ENCODE data around the gene SPTBN1. TPM values are rescaled to one million over a fixed set of nuclear protein-coding genes. Genes with fewer than 3 reads are reported as not detected.

Gene SPTBN1
- total and polyA plus RNA-seq, 2 of the 13 experiments (the other 11 are each of a cell fraction or from before 2014, with no cell fraction given): 123 to 299 TPM

GRCh38 chr2:54579682-54580620, 123.8 kb downstream of the SPTBN1 start (continued):
- TF ChIP-seq ZNF574 (CRISPR knock-in tag; IDR thresholded peaks at IDR 0.05) (no peak), MED13 (CRISPR knock-in tag; IDR thresholded peaks at IDR 0.05) (0 out of 2 replicates have a peak, but pooled peaks have one; percentile 34), ZBTB34 (CRISPR knock-in tag; IDR thresholded peaks at IDR 0.05) (peak; percentile 95), JUNB (CRISPR knock-in tag; IDR thresholded peaks at IDR 0.05; ENCODE audit: borderline replicate concordance) (no peak), NCOA2 (CRISPR knock-in tag; IDR thresholded peaks at IDR 0.05) (peak; percentile 88), ZNF296 (CRISPR knock-in tag; conservative IDR thresholded peaks at IDR 0.05) (no peak), GTF2F1 (IDR thresholded peaks at IDR 0.05; ENCODE audit: low read length) (no peak), ZNF572 (CRISPR knock-in tag; IDR thresholded peaks at IDR 0.05) (no peak), ATF6 (CRISPR knock-in tag; conservative IDR thresholded peaks at IDR 0.05) (no peak), RFX3 (CRISPR knock-in tag; IDR thresholded peaks at IDR 0.05) (no peak)
- TF ChIP-seq, protein P1, sequence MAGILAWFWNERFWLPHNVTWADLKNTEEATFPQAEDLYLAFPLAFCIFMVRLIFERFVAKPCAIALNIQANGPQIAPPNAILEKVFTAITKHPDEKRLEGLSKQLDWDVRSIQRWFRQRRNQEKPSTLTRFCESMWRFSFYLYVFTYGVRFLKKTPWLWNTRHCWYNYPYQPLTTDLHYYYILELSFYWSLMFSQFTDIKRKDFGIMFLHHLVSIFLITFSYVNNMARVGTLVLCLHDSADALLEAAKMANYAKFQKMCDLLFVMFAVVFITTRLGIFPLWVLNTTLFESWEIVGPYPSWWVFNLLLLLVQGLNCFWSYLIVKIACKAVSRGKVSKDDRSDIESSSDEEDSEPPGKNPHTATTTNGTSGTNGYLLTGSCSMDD (CRISPR knock-in tag; IDR thresholded peaks at IDR 0.05): no peak
- TF ChIP-seq, protein P2, sequence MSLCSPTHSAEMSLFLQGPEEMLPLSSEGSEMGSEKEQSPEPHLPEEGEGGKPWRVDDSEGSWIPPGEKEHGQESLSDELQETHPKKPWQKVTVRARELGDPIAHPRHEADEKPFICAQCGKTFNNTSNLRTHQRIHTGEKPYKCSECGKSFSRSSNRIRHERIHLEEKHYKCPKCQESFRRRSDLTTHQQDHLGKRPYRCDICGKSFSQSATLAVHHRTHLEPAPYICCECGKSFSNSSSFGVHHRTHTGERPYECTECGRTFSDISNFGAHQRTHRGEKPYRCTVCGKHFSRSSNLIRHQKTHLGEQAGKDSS (CRISPR knock-in tag; IDR thresholded peaks at IDR 0.05; ENCODE audit: borderline replicate concordance, low read depth): no peak
- TF ChIP-seq, protein P3, sequence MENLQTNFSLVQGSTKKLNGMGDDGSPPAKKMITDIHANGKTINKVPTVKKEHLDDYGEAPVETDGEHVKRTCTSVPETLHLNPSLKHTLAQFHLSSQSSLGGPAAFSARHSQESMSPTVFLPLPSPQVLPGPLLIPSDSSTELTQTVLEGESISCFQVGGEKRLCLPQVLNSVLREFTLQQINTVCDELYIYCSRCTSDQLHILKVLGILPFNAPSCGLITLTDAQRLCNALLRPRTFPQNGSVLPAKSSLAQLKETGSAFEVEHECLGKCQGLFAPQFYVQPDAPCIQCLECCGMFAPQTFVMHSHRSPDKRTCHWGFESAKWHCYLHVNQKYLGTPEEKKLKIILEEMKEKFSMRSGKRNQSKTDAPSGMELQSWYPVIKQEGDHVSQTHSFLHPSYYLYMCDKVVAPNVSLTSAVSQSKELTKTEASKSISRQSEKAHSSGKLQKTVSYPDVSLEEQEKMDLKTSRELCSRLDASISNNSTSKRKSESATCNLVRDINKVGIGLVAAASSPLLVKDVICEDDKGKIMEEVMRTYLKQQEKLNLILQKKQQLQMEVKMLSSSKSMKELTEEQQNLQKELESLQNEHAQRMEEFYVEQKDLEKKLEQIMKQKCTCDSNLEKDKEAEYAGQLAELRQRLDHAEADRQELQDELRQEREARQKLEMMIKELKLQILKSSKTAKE (CRISPR knock-in tag; IDR thresholded peaks at IDR 0.05; ENCODE audit: borderline replicate concordance): no peak; the same call in 1 of the 2 replicates
- TF ChIP-seq, protein P4, sequence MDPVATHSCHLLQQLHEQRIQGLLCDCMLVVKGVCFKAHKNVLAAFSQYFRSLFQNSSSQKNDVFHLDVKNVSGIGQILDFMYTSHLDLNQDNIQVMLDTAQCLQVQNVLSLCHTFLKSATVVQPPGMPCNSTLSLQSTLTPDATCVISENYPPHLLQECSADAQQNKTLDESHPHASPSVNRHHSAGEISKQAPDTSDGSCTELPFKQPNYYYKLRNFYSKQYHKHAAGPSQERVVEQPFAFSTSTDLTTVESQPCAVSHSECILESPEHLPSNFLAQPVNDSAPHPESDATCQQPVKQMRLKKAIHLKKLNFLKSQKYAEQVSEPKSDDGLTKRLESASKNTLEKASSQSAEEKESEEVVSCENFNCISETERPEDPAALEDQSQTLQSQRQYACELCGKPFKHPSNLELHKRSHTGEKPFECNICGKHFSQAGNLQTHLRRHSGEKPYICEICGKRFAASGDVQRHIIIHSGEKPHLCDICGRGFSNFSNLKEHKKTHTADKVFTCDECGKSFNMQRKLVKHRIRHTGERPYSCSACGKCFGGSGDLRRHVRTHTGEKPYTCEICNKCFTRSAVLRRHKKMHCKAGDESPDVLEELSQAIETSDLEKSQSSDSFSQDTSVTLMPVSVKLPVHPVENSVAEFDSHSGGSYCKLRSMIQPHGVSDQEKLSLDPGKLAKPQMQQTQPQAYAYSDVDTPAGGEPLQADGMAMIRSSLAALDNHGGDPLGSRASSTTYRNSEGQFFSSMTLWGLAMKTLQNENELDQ (CRISPR knock-in tag; IDR thresholded peaks at IDR 0.05; ENCODE audit: borderline replicate concordance): no peak
